SK-N-SH (cell line): ENCODE measurements around the gene GPR158.

Experiments
- CTCF ChIP-seq: fragments of 200-600 bp; sonication (generic); IDR thresholded peaks from 2 replicates; pipeline ENCODE4 v1.6.1; 2017; ENCODE audit warnings: antibody characterized with exemption, mild to moderate bottlenecking, moderate library complexity
- ELF1 ChIP-seq: IDR thresholded peaks from 2 replicates; pipeline ENCODE4 v1.4.0; 2012
- EP300 ChIP-seq, 2 experiments: IDR thresholded peaks; 2 replicates each; pipeline versions ENCODE4 v1.4.0 to v1.6.1; 2012; ENCODE audit warnings: borderline replicate concordance in 1 of 2, low read depth in 1 of 2, low read length in 1 of 2
- FOSL2 ChIP-seq: IDR thresholded peaks from 2 replicates; pipeline ENCODE4 v1.4.0; 2012; ENCODE audit warnings: low read depth, mild to moderate bottlenecking, moderate library complexity, borderline replicate concordance
- FOXM1 ChIP-seq: IDR thresholded peaks from 2 replicates; pipeline ENCODE4 v1.4.0; 2012; ENCODE audit warnings: low read depth, mild to moderate bottlenecking
- GABPA ChIP-seq: IDR thresholded peaks from 2 replicates; pipeline ENCODE4 v1.4.0; 2012; ENCODE audit warnings: low read depth, mild to moderate bottlenecking
- MAX ChIP-seq: IDR thresholded peaks from 2 replicates; pipeline ENCODE4 v1.4.0; 2012; ENCODE audit warnings: low read depth
- POLR2AphosphoS5 ChIP-seq: IDR thresholded peaks from 2 replicates; pipeline ENCODE4 v1.6.1; 2012; ENCODE audit warnings: low read depth, low read length
- RAD21 ChIP-seq: IDR thresholded peaks from 2 replicates; pipeline ENCODE4 v1.6.1; 2012; ENCODE audit warnings: mild to moderate bottlenecking, low read length
- RXRA ChIP-seq: IDR thresholded peaks from 2 replicates; pipeline ENCODE4 v1.4.0; 2012; ENCODE audit warnings: low read depth, mild to moderate bottlenecking, borderline replicate concordance
- TAF1 ChIP-seq: IDR thresholded peaks from 2 replicates; pipeline ENCODE4 v1.6.1; 2012; ENCODE audit warnings: low read depth, mild to moderate bottlenecking, low read length, moderate library complexity, borderline replicate concordance
- TEAD4 ChIP-seq: IDR thresholded peaks from 2 replicates; pipeline ENCODE4 v1.4.0; 2012; ENCODE audit warnings: mild to moderate bottlenecking, borderline replicate concordance; ENCODE audit not compliant: insufficient read depth

- TF ChIP-seq CTCF (no peak), MAX (no peak), RXRA (no peak), POLR2AphosphoS5 (no peak), EP300 (IDR thresholded peaks at IDR 0.05; ENCODE audit: borderline replicate concordance in 1 of 2, low read depth in 1 of 2, low read length in 1 of 2) (no peak), RAD21 (no peak), ELF1 (no peak), TEAD4 (no peak), GABPA (no peak), FOSL2 (no peak), TAF1 (no peak), FOXM1 (no peak)
Observed at GRCh38 chr10:25455980-25456567, 281.3 kb downstream of the GPR158 start.
